AG10803 (cell line): Measurements from ENCODE around the gene PRKCH.

ENCODE experiments used
- DNase-seq: peaks from one replicate; pipeline ENCODE4 v3.0.0; 2010; ENCODE audit warnings: low read depth
- H3K4me3 ChIP-seq: 2 replicates; pipeline ENCODE4 v1.5.1; 2011; ENCODE audit warnings: mild to moderate bottlenecking, low read length, control low read depth
- TF ChIP-seq, protein P1 (sequence below): conservative IDR thresholded peaks from 2 replicates; pipeline ENCODE4 v1.5.1; 2011; ENCODE audit warnings: mild to moderate bottlenecking, low read length, control low read depth, inconsistent platforms

Gene PRKCH

DNA sequence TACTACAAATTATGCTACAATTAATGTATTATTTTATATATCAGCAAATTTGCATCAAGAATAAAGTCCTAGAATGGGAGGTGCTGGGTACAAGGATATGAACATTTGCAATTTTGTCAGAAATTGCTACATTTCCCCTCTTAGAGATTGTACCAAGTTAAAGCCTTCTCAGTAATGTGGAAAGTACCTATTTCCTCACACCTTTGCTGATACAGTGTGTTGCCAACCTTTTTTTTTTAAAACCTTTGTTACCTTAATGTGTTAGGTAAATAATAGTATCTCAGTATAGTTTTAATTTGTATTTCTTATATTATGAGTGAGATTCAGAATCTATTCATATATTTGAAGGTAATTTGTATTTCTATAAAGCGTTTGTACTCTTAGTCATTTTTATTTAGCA, 278.6 kb downstream of the PRKCH start:
- H3K4me3 ChIP-seq: no peak overlapping the region
- TF ChIP-seq, protein P1, sequence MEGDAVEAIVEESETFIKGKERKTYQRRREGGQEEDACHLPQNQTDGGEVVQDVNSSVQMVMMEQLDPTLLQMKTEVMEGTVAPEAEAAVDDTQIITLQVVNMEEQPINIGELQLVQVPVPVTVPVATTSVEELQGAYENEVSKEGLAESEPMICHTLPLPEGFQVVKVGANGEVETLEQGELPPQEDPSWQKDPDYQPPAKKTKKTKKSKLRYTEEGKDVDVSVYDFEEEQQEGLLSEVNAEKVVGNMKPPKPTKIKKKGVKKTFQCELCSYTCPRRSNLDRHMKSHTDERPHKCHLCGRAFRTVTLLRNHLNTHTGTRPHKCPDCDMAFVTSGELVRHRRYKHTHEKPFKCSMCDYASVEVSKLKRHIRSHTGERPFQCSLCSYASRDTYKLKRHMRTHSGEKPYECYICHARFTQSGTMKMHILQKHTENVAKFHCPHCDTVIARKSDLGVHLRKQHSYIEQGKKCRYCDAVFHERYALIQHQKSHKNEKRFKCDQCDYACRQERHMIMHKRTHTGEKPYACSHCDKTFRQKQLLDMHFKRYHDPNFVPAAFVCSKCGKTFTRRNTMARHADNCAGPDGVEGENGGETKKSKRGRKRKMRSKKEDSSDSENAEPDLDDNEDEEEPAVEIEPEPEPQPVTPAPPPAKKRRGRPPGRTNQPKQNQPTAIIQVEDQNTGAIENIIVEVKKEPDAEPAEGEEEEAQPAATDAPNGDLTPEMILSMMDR: no peak
- no peak for DNase-seq
